HG03060 (cell line): ENCODE results near the gene RETREG3.
"Not testable (repeated sequence)": the region's sequence is repeated elsewhere in the genome, so short reads cannot be mapped to it uniquely, and the experiment has no call there.

ENCODE experiments used
- ATAC-seq: cut with Tn5 transposase; IDR thresholded peaks from one replicate; pipeline ENCODE4 v1.9.1; 2021; ENCODE audit warnings: low read depth, moderate number of reproducible peaks; ENCODE audit not compliant: unreplicated experiment

RETREG3 gene

GRCh38 chr17:42609182-42609813 lies at the start of gene RETREG3, which contains the start of gene TUBG1:
Gene RETREG3, minus strand, starts transcription at chr17:42609374. Its CDS starts 50 bp downstream, at chr17:42609324.
Gene TUBG1, plus strand, starts transcription at chr17:42609683. Its CDS starts 55 bp downstream, at chr17:42609738.
- peak; percentile 72 for ATAC-seq

- no peak for ATAC-seq
Measured at GRCh38 chr17:42657824-42658588, 48.8 kb upstream of the RETREG3 start.

- no peak for ATAC-seq
Measured at GRCh38 chr17:42655528-42655927, 46.4 kb upstream of the RETREG3 start.

- no peak for ATAC-seq
Measured at GRCh38 chr17:42653179-42654124, 44.3 kb upstream of the RETREG3 start.

GRCh38 chr17:42651392-42651791 lies 42.2 kb upstream of the RETREG3 start:
- no peak for ATAC-seq

GRCh38 chr17:42647778-42648177 lies 38.6 kb upstream of the RETREG3 start:
- no peak for ATAC-seq

GRCh38 chr17:42642336-42642735 lies 33.2 kb upstream of the RETREG3 start:
- ATAC-seq = no peak

- ATAC-seq = no peak
Measured at GRCh38 chr17:42640121-42640520, 30.9 kb upstream of the RETREG3 start.

- no peak for ATAC-seq
Measured at GRCh38 chr17:42639525-42640113, 30.4 kb upstream of the RETREG3 start.

GRCh38 chr17:42632949-42633444 lies 23.8 kb upstream of the RETREG3 start:
- ATAC-seq = no peak

- no peak for ATAC-seq
Measured at GRCh38 chr17:42629411-42630009, 20.3 kb upstream of the RETREG3 start.

- not testable (repeated sequence) for ATAC-seq
Measured at GRCh38 chr17:42627032-42627764, 18.0 kb upstream of the RETREG3 start.

- no peak for ATAC-seq
Measured at GRCh38 chr17:42623732-42624596, 14.8 kb upstream of the RETREG3 start.

GRCh38 chr17:42623271-42623670 lies 14.1 kb upstream of the RETREG3 start:
- no peak for ATAC-seq

GRCh38 chr17:42621987-42622386 lies 12.8 kb upstream of the RETREG3 start:
- ATAC-seq = not testable (repeated sequence)

- no peak for ATAC-seq
Measured at GRCh38 chr17:42618442-42619150, 9.4 kb upstream of the RETREG3 start.

- no peak for ATAC-seq
Measured at GRCh38 chr17:42617956-42618431, 8.8 kb upstream of the RETREG3 start.
